Neural progenitor cell (in vitro differentiated cells): Measurements from ENCODE around the gene NHLH1. TPM values are rescaled to one million over a fixed set of nuclear protein-coding genes. Genes with fewer than 3 reads are reported as not detected.

Experiments used
- DNase-seq: peaks from one replicate; pipeline ENCODE4 v3.0.0-alpha.2; 2016; ENCODE audit warnings: low spot score
- H2AFZ ChIP-seq: fragments of 200-600 bp; sonication (generic); replicated peaks from 2 replicates; pipeline ENCODE4 v1.6.1; 2016; ENCODE audit warnings: antibody characterized with exemption
- H3F3A ChIP-seq: fragments of 200-600 bp; sonication (generic); 2 replicates; pipeline ENCODE4 v1.6.1; 2016; ENCODE audit warnings: antibody characterized with exemption, low read depth
- H3K27ac ChIP-seq: fragments of 200-600 bp; sonication (generic); 2 replicates; pipeline ENCODE4 v1.5.1; 2016; ENCODE audit warnings: mild to moderate bottlenecking
- H3K27me3 ChIP-seq: fragments of 200-600 bp; sonication (generic); 2 replicates; pipeline ENCODE4 v1.6.1; 2016; ENCODE audit warnings: mild to moderate bottlenecking, moderate library complexity
- H3K36me3 ChIP-seq: fragments of 200-600 bp; sonication (generic); 2 replicates; pipeline ENCODE4 v1.5.1; 2016
- H3K4me1 ChIP-seq: fragments of 200-600 bp; sonication (generic); 2 replicates; pipeline ENCODE4 v1.6.1; 2016; ENCODE audit warnings: mixed run types
- H3K4me2 ChIP-seq: fragments of 200-600 bp; sonication (generic); 2 replicates; pipeline ENCODE4 v1.6.1; 2016
- H3K4me3 ChIP-seq: fragments of 200-600 bp; sonication (generic); 2 replicates; pipeline ENCODE4 v1.5.1; 2016
- H3K79me2 ChIP-seq: fragments of 200-600 bp; sonication (generic); 2 replicates; pipeline ENCODE4 v1.6.1; 2016; ENCODE audit warnings: low read depth
- H3K9ac ChIP-seq: fragments of 200-600 bp; sonication (generic); 2 replicates; pipeline ENCODE4 v1.6.1; 2016
- H3K9me3 ChIP-seq: fragments of 200-600 bp; sonication (generic); 2 replicates; pipeline ENCODE4 v1.5.1; 2016; ENCODE audit warnings: low read depth
- H4K20me1 ChIP-seq: fragments of 200-600 bp; sonication (generic); 2 replicates; pipeline ENCODE4 v1.6.1; 2016; ENCODE audit warnings: low read depth
- H3K27ac Mint-ChIP-seq: 3 replicates; pipeline ENCODE4 v1.8.0; 2021; ENCODE audit warnings: mixed read lengths
- H3K27me3 Mint-ChIP-seq: 2 replicates; pipeline ENCODE4 v1.8.0; 2022; ENCODE audit warnings: low read depth, mild to moderate bottlenecking, inconsistent platforms, moderate library complexity, mixed read lengths; ENCODE audit not compliant: insufficient read depth
- H3K36me3 Mint-ChIP-seq: 3 replicates; pipeline ENCODE4 v1.8.0; 2021; ENCODE audit warnings: mixed read lengths
- H3K4me1 Mint-ChIP-seq: 3 replicates; pipeline ENCODE4 v1.8.0; 2021; ENCODE audit warnings: mixed read lengths
- H3K4me3 Mint-ChIP-seq: 3 replicates; pipeline ENCODE4 v1.8.0; 2021; ENCODE audit warnings: mild to moderate bottlenecking, moderate library complexity, mixed read lengths
- H3K9me3 Mint-ChIP-seq: 3 replicates; pipeline ENCODE4 v1.8.0; 2020; ENCODE audit warnings: mixed read lengths
- EZH2 ChIP-seq: fragments of 200-600 bp; sonication (generic); IDR thresholded peaks from 2 replicates; pipeline ENCODE4 v1.6.1; 2017; ENCODE audit warnings: antibody characterized with exemption, mild to moderate bottlenecking, moderate library complexity
- EZH2phosphoT487 ChIP-seq: fragments of 200-600 bp; sonication (generic); IDR thresholded peaks from 2 replicates; pipeline ENCODE4 v1.6.1; 2017; ENCODE audit warnings: antibody characterized with exemption
- total RNA-seq: library from RNA; depleted of rRNA; stranded (reverse); fragments of >200 nt; gene quantifications from 2 replicates; pipeline ENCODE4 v1.2.3, GENCODE V29; 2015; ENCODE audit warnings: low replicate concordance
- TF ChIP-seq, protein P1 (sequence below): fragments of 200-600 bp; sonication (generic); IDR thresholded peaks from 2 replicates; pipeline ENCODE4 v1.5.1; 2017; ENCODE audit warnings: antibody characterized with exemption, mild to moderate bottlenecking

NHLH1 gene
- total RNA-seq, 1 donor from 2014 or later = 0.07 TPM

DNA sequence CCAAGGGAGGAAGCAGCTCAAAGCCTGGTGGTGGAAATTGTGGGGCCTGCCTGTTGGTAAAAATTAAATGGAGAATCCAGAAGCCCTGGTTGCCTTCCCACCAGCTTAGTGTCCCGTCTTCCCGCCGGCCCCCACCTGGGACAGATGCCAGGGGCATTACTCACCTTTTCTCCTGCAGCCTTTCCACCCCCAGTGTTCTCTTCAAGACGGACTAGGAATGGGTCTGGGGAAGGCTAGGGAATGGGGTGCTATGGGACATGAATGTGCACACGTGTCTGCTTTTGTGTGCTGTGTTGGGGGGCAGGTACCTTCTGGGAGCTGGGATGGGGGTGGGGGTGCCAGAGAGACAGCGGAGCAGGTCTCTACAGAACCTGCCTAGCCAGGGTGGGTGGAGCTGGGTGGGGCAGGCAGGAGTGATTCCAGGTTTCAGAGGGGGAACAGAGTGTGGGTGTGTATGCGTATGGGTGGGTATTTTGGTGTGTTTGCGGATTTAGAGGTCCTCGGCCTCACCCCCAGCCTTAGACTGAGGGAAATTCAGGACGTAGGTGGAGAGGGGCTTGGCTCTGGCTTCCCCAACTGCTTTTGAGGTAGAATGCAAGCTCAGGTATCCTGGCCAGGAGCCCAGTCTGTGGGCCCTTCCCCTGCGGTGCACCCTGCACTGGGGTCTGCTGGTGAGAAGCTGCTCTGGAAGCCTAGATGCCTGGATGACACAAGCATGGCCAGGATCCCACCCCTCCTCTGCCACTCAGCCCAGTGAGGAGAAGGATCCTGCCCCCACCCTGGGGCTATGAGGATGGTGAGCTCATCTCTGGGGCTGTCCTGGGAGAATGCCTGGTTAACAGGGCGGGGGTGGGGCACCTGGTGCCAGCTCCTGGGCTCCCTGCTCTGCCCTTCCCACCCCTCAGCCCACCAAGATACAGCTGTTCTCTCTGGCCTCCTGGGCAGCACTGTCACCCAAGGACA lies 41.2 kb downstream of the NHLH1 start:
- H3K4me1 Mint-ChIP-seq = peaks cover 96% of the 10 kb centered on the region

DNA sequence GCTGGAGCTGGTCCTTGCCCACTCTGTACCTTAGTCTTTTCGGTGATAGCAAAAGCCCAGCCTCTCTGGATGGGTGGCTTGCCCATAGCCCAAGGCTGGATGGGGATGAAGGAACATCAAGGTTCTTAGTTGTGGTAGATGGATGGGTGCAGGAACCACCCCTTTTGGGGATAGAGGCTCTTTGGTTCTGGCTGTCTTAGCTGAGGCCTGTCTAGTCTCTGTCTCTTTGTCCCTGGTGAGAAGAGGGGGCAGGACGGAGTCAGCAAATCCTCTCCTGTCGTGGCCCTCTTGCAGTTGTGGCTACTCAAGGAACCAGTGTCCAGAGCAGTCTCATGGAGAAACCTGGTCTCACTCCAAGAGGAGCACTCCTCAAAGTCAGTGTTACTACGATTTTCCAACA lies 42.0 kb downstream of the NHLH1 start:
- Histone ChIP-seq H3K9me3 (no peaks in the 10 kb centered on the region), H3K79me2 (peaks cover 97% of the 10 kb centered on the region), H3F3A (peaks cover 35% of the 10 kb centered on the region), H3K4me1 (peaks cover 89% of the 10 kb centered on the region), H3K9ac (no peak overlapping the region), H3K4me2 (peak overlapping the region; percentile 19), H3K27me3 (no peaks in the 10 kb centered on the region), H2AFZ (no peak overlapping the region), H3K4me3 (no peak overlapping the region), H3K36me3 (no peaks in the 10 kb centered on the region), H3K27ac (peak overlapping the region; percentile 97), H4K20me1 (peaks cover 63% of the 10 kb centered on the region)
- Mint-ChIP-seq H3K27me3 (peaks cover 8% of the 10 kb centered on the region), H3K27ac (peak overlapping the region; percentile 100), H3K4me3 (peak overlapping the region; percentile 84), H3K9me3 (no peaks in the 10 kb centered on the region), H3K4me1 (peaks cover 94% of the 10 kb centered on the region), H3K36me3 (peaks cover 29% of the 10 kb centered on the region)
- no peak for DNase-seq
- TF ChIP-seq EZH2 = no peak
- TF ChIP-seq EZH2phosphoT487 = no peak
- TF ChIP-seq, protein P1, sequence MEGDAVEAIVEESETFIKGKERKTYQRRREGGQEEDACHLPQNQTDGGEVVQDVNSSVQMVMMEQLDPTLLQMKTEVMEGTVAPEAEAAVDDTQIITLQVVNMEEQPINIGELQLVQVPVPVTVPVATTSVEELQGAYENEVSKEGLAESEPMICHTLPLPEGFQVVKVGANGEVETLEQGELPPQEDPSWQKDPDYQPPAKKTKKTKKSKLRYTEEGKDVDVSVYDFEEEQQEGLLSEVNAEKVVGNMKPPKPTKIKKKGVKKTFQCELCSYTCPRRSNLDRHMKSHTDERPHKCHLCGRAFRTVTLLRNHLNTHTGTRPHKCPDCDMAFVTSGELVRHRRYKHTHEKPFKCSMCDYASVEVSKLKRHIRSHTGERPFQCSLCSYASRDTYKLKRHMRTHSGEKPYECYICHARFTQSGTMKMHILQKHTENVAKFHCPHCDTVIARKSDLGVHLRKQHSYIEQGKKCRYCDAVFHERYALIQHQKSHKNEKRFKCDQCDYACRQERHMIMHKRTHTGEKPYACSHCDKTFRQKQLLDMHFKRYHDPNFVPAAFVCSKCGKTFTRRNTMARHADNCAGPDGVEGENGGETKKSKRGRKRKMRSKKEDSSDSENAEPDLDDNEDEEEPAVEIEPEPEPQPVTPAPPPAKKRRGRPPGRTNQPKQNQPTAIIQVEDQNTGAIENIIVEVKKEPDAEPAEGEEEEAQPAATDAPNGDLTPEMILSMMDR = no peak

More for the DNA sequence above, 41.2 kb downstream of the NHLH1 start:
- peaks cover 8% of the 10 kb centered on the region for H3K27me3 Mint-ChIP-seq
- H3K9me3 Mint-ChIP-seq = no peaks in the 10 kb centered on the region
- H3K27ac ChIP-seq = peak overlapping the region; percentile 97
- DNase-seq = no peak
- peaks cover 97% of the 10 kb centered on the region for H3K79me2 ChIP-seq
- peaks cover 89% of the 10 kb centered on the region for H3K4me1 ChIP-seq
- H3K36me3 Mint-ChIP-seq = peaks cover 28% of the 10 kb centered on the region
- H4K20me1 ChIP-seq = peaks cover 63% of the 10 kb centered on the region
- no peaks in the 10 kb centered on the region for H3K27me3 ChIP-seq
- TF ChIP-seq EZH2 (no peak), EZH2phosphoT487 (no peak)
- TF ChIP-seq, protein P1 = no peak
- no peaks in the 10 kb centered on the region for H3K9me3 ChIP-seq
- no peak overlapping the region for H3K9ac ChIP-seq
- no peak overlapping the region for H2AFZ ChIP-seq
- peak overlapping the region; percentile 19 for H3K4me2 ChIP-seq
- H3K4me3 Mint-ChIP-seq = peak overlapping the region; percentile 41
- peaks cover 35% of the 10 kb centered on the region for H3F3A ChIP-seq
- peak overlapping the region; percentile 100 for H3K27ac Mint-ChIP-seq
- no peaks in the 10 kb centered on the region for H3K36me3 ChIP-seq
- H3K4me3 ChIP-seq = no peak overlapping the region

DNA sequence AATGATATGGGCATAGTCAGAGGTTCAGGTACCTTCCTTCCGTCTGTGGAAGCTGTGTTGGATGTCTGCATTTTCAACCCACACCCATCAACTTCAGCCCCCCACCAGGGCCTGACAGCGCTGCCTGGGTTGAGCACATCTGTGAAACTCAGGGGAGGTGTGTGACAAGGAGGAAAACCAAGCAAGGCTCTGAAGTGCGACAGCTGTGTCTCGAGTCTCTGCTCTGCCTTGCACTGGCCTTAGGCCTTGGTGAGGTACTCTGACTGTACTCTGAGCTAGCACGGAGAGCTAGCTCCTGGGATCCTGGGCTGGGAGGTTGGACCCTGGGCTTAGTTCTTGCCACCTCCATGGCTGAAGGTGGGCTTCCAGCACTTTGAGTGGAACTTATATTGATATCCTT lies 42.6 kb downstream of the NHLH1 start:
- H2AFZ ChIP-seq = no peak overlapping the region
- peaks cover 97% of the 10 kb centered on the region for H3K79me2 ChIP-seq
- no peak overlapping the region for H3K4me3 ChIP-seq
- peak overlapping the region; percentile 83 for H3K4me2 ChIP-seq
- no peaks in the 10 kb centered on the region for H3K9me3 Mint-ChIP-seq
- peaks cover 8% of the 10 kb centered on the region for H3K27me3 Mint-ChIP-seq
- TF ChIP-seq, protein P1 = no peak
- no peak for TF ChIP-seq EZH2phosphoT487
- no peak for TF ChIP-seq EZH2
- H3K36me3 ChIP-seq = no peaks in the 10 kb centered on the region
- peak overlapping the region; percentile 84 for H3K4me3 Mint-ChIP-seq
- no peaks in the 10 kb centered on the region for H3K9me3 ChIP-seq
- peaks cover 32% of the 10 kb centered on the region for H3K36me3 Mint-ChIP-seq
- no peak for DNase-seq
- peaks cover 35% of the 10 kb centered on the region for H3F3A ChIP-seq
- H3K9ac ChIP-seq = no peak overlapping the region
- H3K27ac ChIP-seq = peak overlapping the region; percentile 97
- H4K20me1 ChIP-seq = peaks cover 63% of the 10 kb centered on the region
- H3K27ac Mint-ChIP-seq = peak overlapping the region; percentile 100
- H3K27me3 ChIP-seq = no peaks in the 10 kb centered on the region
- peaks cover 94% of the 10 kb centered on the region for H3K4me1 Mint-ChIP-seq
- peaks cover 89% of the 10 kb centered on the region for H3K4me1 ChIP-seq
